Measurements from ENCODE around the gene SLC25A48.

Gene SLC25A48

DNA sequence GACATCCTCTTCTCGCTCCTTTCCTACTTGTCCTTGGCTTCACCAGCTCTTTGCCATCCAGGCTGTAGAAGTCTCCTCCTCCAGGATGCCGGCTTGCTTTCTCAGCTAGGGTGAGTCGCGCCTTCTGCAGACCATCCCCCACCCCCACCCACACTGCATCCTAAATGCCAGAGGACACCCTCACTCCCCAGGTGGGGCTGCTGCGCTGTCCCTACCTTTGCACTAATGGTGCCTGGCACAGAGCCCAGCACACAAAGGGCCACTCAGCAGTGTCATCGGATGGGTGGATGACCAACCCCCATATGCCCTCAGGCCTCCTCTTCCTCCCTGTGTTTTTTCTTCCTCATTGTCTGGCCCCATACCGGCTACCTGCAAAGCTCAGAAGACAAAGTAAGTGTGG, 46.3 kb downstream of the SLC25A48 start:
- peaks cover 57% of the 10 kb centered on the region for H3K27me3 Mint-ChIP-seq

DNA sequence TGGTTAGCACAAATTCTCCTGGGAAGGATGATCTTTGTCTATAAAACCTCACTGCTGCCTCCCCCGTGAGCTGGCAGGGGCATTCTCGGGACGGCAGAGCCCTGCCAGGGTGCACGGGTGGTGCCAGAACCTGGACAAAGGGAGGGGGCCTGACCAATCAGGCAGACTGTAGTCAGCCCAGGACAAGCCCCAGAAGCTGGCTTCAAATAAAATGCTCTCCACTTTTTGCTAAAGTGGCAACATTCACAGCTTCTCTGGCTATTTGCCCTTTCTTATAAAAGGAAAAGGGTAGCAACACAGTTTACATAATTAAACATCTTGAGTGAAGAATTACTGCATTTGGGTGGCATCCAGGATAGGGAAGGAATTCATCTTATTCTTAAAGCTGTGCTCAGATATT, 46.8 kb downstream of the SLC25A48 start:
- H3K4me1 Mint-ChIP-seq, result no peaks in the 10 kb centered on the region
- DNase-seq (no peak), ATAC-seq (no peak)
- H3K27me3 Mint-ChIP-seq, result peaks cover 58% of the 10 kb centered on the region
- no peak overlapping the region for H3K4me3 Mint-ChIP-seq
- H3K27ac Mint-ChIP-seq, result no peak overlapping the region
- no peaks in the 10 kb centered on the region for H3K9me3 Mint-ChIP-seq

More for the DNA sequence above, 46.3 kb downstream of the SLC25A48 start:
- H3K4me1 Mint-ChIP-seq, result no peaks in the 10 kb centered on the region
- DNase-seq (no peak), ATAC-seq (no peak)
- no peaks in the 10 kb centered on the region for H3K9me3 Mint-ChIP-seq
- H3K27ac Mint-ChIP-seq, result no peak overlapping the region
- no peak overlapping the region for H3K4me3 Mint-ChIP-seq

DNA sequence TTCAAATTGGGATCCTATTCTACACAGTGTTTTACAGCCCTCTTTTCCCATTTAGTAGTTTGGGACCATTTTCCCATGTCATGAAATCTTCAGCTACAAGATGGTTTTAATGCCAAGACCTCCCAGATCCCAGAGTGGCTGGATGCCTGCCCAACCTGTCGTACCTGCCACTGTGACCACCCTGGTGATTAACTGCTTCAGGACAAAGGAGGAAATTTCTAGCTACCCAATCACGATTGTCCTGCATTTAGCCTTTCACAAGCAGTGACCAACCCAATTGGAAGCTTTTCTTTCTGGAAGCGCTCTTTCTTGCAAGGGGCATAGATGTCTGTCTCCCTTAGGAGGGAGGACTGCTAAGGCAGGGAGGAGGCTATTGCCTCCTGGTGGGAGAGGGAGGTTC, 47.4 kb downstream of the SLC25A48 start:
- Mint-ChIP-seq H3K9me3 (no peaks in the 10 kb centered on the region), H3K4me3 (no peak overlapping the region), H3K27me3 (peaks cover 58% of the 10 kb centered on the region), H3K4me1 (no peaks in the 10 kb centered on the region), H3K27ac (no peak overlapping the region)
- DNase-seq (no peak), ATAC-seq (no peak)

DNA sequence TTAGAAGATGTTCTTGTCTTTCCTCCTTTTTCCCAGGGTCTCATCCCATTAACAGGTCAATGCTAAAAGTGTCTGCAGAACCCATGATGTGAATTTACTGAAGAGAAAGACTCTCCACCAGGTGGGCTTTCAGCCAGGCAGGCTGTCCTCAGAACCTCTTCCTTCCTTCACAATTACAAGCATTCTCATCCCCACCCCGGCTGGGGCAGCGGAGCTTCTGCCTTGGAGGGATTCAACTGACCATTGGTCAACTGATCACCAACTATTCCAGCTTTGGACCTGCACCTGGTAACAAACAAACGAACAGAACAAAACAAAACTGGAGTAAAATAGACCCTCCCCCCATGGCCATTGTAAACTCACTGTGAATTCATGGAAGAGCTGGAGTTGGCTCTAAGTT, 48.6 kb downstream of the SLC25A48 start:
- H3K27me3 Mint-ChIP-seq, result peaks cover 49% of the 10 kb centered on the region
- ATAC-seq, result no peak

DNA sequence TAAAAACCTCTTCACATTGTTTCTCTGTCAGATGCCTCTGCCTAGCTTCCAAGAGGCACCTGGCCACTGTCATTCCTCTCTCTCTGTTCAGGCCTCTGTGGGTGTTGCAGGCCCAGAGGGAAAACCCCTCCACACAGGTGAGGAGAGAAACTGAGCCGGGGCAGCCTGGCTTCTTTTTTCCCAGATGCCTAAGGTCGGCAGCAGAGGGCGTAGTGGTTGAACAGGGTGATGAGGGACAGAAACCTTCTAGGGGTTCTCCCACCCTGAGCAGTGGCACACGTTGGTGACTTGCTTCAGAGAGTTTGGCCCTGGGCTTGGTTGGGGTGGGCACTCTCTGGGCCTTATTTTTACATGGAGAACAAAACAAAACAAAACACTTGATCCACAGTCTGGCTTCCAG, 49.0 kb downstream of the SLC25A48 start:
- Mint-ChIP-seq H3K4me3 (no peak overlapping the region), H3K9me3 (no peaks in the 10 kb centered on the region), H3K27ac (no peak overlapping the region), H3K4me1 (peaks cover 9% of the 10 kb centered on the region), H3K27me3 (peaks cover 49% of the 10 kb centered on the region)
- ATAC-seq (no peak), DNase-seq (peak in 1 of 2 donors; percentile 23)

More for the DNA sequence above, 48.6 kb downstream of the SLC25A48 start:
- H3K9me3 Mint-ChIP-seq, result no peaks in the 10 kb centered on the region
- no peak overlapping the region for H3K4me3 Mint-ChIP-seq
- peaks cover 8% of the 10 kb centered on the region for H3K4me1 Mint-ChIP-seq
- no peak overlapping the region for H3K27ac Mint-ChIP-seq
- no peak for DNase-seq

DNA sequence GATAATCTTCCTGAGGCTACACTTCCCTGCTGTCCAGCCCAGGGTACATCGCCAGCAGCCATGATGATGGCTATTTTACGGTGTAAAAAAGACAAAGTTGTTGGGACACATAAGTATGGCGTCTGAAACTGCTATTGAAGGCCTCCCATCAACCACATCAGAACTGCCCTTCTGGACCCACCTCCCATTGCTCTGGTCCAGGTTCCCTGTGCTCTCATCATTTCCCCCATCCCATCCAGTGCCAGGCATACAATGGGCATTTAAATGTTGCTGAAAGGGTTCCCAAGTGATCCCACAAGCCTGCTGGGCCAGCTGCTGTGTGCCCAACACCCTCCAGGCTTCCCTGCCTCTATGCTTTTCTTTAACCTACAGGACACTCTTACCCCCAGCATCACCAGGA, 50.6 kb downstream of the SLC25A48 start:
- no peak for DNase-seq
- H3K27me3 Mint-ChIP-seq, result peaks cover 58% of the 10 kb centered on the region
- H3K4me1 Mint-ChIP-seq, result peaks cover 9% of the 10 kb centered on the region
- ATAC-seq, result no peak
- no peaks in the 10 kb centered on the region for H3K9me3 Mint-ChIP-seq
- H3K4me3 Mint-ChIP-seq, result no peak overlapping the region
- no peak overlapping the region for H3K27ac Mint-ChIP-seq

DNA sequence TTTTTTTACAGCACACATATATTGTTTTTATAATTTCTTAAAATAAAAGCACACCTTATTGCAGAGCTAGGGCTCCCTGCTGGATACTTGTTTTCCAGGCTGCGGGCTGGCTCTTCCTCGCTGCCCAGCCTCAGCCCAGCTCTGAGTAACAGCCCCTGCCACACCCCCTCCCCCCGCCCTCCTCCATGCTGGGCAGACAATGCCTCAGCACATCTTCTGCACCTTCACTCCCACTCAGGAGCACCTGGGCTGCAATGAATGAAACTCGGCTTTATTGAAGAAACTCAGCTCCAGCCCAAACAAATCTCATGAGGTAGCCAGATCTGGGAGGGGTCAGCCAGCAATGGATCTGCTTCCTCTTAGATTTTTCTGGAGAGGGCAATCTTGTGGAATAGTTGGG, 51.7 kb downstream of the SLC25A48 start:
- Mint-ChIP-seq H3K27ac (no peak overlapping the region), H3K27me3 (peaks cover 47% of the 10 kb centered on the region), H3K4me3 (no peak overlapping the region), H3K9me3 (no peaks in the 10 kb centered on the region), H3K4me1 (peaks cover 14% of the 10 kb centered on the region)
- ATAC-seq, result no peak
- DNase-seq, result no peak

DNA sequence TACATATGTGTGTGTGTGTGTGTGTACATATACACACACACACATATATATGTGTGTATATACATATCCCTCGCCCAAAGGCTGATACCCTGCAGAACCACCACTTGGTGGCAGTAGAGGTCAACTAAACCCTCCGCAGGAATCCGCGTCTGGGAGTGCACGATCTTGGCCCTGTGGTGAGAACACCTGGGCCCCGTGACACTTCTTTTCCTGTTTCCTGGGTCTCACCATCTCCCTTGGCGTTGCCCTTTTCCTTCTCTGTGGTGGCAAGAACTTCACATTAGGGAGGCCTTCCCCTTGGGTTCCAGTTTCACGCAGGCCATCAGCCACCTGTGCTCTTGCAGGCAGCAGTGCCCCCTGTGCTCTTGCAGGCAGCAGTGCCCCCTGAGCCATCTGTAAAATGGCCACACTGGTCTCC, 53.0 kb downstream of the SLC25A48 start:
- Mint-ChIP-seq H3K4me3 (peak overlapping the region in 1 of 2 donors; percentile 28), H3K27me3 (peaks cover 41% of the 10 kb centered on the region), H3K4me1 (peaks cover 16% of the 10 kb centered on the region), H3K9me3 (no peaks in the 10 kb centered on the region), H3K27ac (no peak overlapping the region)
- DNase-seq (peak; percentile 64 to 65), ATAC-seq (peak; percentile 71)

DNA sequence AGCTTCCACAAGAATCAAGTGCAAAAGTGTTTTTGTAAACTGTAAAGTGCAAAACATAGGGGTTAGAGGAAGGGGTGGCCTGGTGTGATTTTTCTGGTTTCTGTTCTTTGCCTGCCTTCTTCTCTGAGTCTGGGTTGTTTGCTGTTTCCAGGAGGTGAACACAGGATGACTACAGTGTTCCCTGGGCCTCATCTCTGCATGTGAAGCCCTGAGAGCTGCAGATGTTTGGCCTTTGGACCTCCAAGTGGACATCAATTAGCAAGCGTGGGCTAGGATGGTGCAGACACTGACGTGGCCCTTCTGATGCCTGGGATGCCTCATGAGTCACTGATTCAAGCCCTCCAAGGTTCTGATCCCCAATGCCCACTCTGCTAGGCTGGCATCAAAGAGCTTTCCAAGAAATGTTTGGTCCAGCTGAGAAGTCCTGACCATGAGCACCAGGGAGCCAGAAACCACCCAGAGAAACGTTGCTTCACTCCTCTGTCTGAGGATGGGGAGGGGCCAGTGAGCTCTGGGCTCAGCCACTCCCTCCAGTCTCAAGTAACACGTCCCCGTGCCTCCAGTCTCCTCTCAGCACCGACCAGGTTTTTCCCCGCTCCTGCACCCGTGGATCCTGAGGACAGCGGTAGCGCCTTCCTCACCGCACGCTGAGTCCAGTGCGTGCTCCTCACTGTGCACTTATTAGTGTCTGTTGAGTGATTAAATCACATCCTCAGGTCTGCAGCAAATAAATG, 53.6 kb downstream of the SLC25A48 start:
- no peak for DNase-seq
- no peak for ATAC-seq
- no peak overlapping the region for H3K27ac Mint-ChIP-seq
- peaks cover 35% of the 10 kb centered on the region for H3K27me3 Mint-ChIP-seq
- no peaks in the 10 kb centered on the region for H3K9me3 Mint-ChIP-seq
- peaks cover 16% of the 10 kb centered on the region for H3K4me1 Mint-ChIP-seq
- no peak overlapping the region for H3K4me3 Mint-ChIP-seq

DNA sequence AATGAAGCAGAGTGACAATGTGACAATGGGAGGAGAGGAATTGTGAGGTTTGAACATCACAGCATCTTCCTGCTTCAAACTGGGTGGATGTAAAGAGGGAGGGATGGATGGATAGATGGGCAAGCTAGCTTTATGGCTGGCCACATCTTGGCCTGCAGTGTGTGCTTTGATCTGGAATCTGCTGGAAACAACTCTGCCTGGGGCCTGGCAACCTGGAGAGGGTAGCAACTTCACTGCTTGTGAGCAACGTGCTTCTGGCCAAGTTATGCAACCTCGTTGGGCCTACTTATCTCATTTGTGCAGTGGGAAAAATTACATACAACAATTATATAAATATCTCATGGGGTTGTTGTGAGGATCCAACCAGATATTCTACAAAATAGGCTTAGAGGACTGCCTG, 55.8 kb downstream of the SLC25A48 start:
- no peak overlapping the region for H3K4me3 Mint-ChIP-seq
- no peak overlapping the region for H3K27ac Mint-ChIP-seq
- H3K27me3 Mint-ChIP-seq, result peaks cover 24% of the 10 kb centered on the region
- ATAC-seq (no peak), DNase-seq (no peak)
- H3K4me1 Mint-ChIP-seq, result peaks cover 16% of the 10 kb centered on the region
- no peaks in the 10 kb centered on the region for H3K9me3 Mint-ChIP-seq

DNA sequence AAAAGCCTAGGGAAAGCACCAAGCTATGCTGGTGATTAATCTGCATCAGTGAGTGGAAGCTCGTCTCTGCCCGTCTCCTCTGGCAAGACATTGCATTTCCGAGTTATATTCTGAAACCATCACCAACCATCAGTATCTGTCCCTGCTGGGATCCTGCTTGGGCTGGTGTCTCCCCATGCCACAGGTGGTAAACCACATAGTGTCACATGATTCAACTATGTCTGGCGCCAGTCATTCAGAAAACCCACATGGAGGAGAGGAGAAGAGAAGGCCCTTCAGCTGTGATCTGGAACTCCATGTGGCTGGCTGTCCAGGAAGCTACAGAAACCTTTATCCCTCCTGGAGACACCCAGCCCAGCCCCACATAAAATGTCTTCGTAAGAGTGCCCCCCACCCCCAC, 56.4 kb downstream of the SLC25A48 start:
- ATAC-seq (peak; percentile 96), DNase-seq (peak; percentile 27 to 77)
- Mint-ChIP-seq H3K27ac (no peak overlapping the region), H3K9me3 (no peaks in the 10 kb centered on the region), H3K27me3 (peaks cover 23% of the 10 kb centered on the region), H3K4me1 (peaks cover 21% of the 10 kb centered on the region), H3K4me3 (no peak overlapping the region)

DNA sequence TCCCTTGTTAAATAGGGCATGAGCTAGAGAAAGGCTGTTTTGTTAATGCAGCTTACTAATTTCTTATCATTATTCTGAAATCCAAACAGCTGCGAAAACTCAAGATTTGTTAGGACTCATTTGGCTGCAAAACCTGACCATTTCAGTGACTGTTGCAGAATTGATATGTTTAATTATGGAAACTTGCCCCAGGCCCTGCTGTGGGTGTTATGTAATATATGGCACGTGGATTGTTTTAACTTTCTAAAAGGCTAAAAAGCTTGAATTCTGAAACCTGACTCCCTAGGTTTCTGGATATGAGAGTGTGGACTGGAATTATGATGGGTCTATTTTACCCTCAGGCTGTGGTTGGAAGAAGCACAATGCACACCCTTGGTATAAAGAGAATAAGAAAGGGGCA, 56.8 kb downstream of the SLC25A48 start:
- no peak for DNase-seq
- no peak for ATAC-seq
- peaks cover 21% of the 10 kb centered on the region for H3K4me1 Mint-ChIP-seq
- no peaks in the 10 kb centered on the region for H3K9me3 Mint-ChIP-seq
- peaks cover 27% of the 10 kb centered on the region for H3K27me3 Mint-ChIP-seq
- no peak overlapping the region for H3K4me3 Mint-ChIP-seq
- no peak overlapping the region for H3K27ac Mint-ChIP-seq

DNA sequence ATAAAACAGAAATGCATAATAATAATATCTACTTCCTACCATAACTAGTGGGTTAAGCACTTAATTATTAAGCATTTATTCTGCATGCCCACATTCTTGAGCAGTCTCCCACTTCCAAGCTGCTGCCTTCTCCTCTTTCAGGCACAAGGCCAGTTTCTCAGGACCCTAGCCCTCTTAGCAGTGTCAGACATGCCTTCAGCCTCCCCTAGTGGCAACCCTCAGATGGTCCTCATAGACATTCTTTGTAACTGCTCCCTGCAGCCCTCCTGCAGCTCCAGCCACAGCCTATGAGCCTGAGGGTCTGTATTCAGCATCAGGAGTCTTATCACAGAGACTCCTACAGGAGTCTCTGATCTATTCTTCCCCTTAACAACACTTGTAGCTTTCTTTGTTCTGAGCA, 57.3 kb downstream of the SLC25A48 start:
- DNase-seq (no peak), ATAC-seq (no peak)
- Mint-ChIP-seq H3K9me3 (no peaks in the 10 kb centered on the region), H3K4me1 (peaks cover 21% of the 10 kb centered on the region), H3K27ac (no peak overlapping the region), H3K4me3 (no peak overlapping the region), H3K27me3 (peaks cover 27% of the 10 kb centered on the region)

DNA sequence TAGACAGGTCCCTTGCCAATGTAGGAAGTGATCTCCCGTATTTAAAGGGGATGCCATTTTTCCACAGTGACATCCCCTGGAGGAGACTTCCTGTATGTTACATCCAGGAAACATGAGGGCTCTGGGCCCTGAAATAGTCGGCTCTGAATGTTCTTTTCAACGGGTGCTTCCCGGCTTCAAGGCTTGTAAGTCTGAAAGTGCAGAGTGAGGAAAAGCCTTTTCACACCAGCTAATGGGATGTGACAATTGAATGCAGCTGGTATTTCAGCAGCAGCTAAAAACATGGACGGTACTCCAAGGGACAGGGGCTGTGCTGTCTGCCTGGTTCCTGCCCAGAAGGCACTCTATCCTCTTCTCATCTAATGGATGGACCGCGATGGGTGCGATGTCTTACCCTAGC, 59.8 kb downstream of the SLC25A48 start:
- Mint-ChIP-seq H3K27me3 (peaks cover 42% of the 10 kb centered on the region), H3K4me3 (no peak overlapping the region)

DNA sequence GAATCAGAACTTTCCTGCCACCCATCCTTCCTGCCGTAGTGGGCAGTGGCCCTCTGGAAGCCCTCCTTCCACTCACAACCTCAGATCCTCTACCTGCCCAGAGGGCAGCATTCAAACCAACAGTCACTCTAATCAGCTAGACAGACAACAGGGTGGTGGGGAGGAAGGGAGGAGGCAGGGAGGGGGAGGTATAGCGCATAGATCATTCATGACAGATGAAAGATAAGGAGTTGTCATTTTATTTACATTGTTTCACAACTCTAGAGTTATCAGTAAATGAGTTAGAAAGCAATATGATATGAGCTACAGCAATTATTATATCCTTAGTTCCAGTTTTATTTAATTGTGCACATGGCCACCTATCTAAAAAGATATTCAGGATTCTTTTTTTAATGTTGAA, 60.3 kb downstream of the SLC25A48 start:
- ATAC-seq, result no peak
- no peak for DNase-seq
- no peak overlapping the region for H3K4me3 Mint-ChIP-seq
- H3K4me1 Mint-ChIP-seq, result peaks cover 12% of the 10 kb centered on the region
- no peak overlapping the region for H3K27ac Mint-ChIP-seq
- H3K9me3 Mint-ChIP-seq, result no peaks in the 10 kb centered on the region
- H3K27me3 Mint-ChIP-seq, result peaks cover 43% of the 10 kb centered on the region

More for the DNA sequence above, 59.8 kb downstream of the SLC25A48 start:
- Mint-ChIP-seq H3K9me3 (no peaks in the 10 kb centered on the region), H3K4me1 (peaks cover 12% of the 10 kb centered on the region), H3K27ac (no peak overlapping the region)
- DNase-seq (no peak), ATAC-seq (no peak)

DNA sequence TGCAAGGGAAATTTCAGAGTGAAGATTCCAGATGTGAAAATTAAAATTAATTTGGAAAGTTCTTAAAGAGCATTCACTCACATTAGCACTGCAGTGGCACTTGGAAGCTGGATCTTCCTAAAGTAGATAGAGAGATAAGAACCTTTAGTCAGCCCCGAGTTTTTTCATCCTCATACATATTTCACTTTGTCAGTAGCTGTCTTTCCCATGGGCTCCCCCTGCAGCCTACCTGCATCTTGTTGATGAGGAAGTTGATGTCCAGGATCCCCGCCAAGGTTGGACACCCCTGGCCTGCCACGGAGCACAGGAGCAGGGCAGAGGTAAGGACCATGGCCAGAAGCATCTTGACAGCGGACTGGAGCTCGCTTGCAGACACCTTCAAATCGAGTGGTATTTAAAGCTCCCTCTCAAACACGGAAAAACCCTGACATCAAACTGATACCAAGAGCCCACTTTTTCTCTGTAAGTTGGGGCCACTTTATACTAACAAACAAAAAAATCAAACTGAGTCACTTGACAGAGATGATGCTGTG, 61.1 kb downstream of the SLC25A48 start, which contains the start of gene IL9:
Gene IL9 (minus strand): TSS at position 368 of the 533 bp plus-strand sequence. CDS start 25 bp downstream, at position 343.
- no peaks in the 10 kb centered on the region for H3K9me3 Mint-ChIP-seq
- no peak within 1 kb of the TSS for H3K4me3 Mint-ChIP-seq
- peaks cover 48% of the 10 kb centered on the region for H3K27me3 Mint-ChIP-seq
- no peak for ATAC-seq
- DNase-seq, result no peak
- peaks cover 12% of the 10 kb centered on the region for H3K4me1 Mint-ChIP-seq
- no peak within 1 kb of the TSS for H3K27ac Mint-ChIP-seq

Data from stimulated activated naive CD8-positive, alpha-beta T cell treated with anti-CD3 and anti-CD28 coated beads, Interleukin-15, amount 100 ng/mL, for 72 hours (primary cell).